ENCODE measurements around the gene ZNF236. TPM values are rescaled to one million over a fixed set of nuclear protein-coding genes. Genes with fewer than 3 reads are reported as not detected.

ZNF236 gene
- polyA plus RNA-seq, 1 donor from 2014 or later = 7.7 TPM

DNA sequence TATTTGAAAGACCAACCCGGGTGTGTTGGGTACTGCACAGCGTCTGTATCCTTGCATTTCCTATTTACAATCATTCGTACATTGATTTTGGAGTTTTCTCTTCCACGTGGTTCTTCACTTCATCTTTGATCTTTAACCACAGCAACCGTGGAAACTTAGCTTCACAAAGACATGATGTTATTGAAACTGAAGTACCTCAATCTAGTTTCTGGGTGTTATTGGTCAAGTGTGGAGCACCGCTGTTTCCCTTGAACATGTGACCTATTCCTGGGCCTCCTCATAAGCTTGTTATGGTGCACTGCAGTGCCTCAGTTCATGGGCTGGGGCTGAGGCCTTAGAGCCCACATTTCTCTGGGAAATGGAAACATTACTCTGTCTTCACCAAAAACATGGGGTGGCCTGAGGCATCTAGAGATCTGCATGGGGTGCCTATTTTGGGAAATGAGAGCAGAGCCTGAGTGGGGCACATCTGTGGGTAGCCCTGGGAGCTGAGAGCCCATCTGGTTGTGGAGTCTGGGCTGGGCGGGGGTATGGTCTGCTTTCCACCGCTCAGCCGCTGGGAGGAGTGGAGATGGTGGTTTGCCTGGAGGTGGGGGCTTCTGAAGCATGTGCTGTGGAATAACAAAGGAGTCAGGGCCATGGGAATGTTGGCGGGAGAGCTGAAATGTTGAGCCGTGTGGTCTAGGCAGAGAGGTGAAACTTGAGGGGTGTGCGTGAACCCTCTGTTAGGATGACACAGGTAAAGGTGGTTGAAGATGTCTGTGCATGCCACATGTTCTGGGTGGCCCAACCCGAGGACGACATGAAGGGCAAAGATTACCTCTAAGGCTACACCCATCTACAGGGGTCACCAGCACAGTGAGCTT, 37.4 kb downstream of the ZNF236 start:
- no peak overlapping the region for H3K4me2 ChIP-seq (ENCODE audit: low read length)
- H3K9ac ChIP-seq (ENCODE audit: low read length) = no peak overlapping the region
- H3K9me2 ChIP-seq (ENCODE audit: insufficient read depth, low read length) = no peaks in the 10 kb centered on the region
- H3K36me3 ChIP-seq (ENCODE audit: insufficient read depth, low read length) = peaks cover 9% of the 10 kb centered on the region
- H2AFZ ChIP-seq (ENCODE audit: low read depth, low read length) = no peak overlapping the region
- no peaks in the 10 kb centered on the region for H4K20me1 ChIP-seq (ENCODE audit: insufficient read depth)
- H3F3A ChIP-seq (ENCODE audit: insufficient read depth, low read length, poor library complexity, severe bottlenecking) = no peaks in the 10 kb centered on the region
- H3K27ac ChIP-seq (ENCODE audit: low read length) = no peak overlapping the region
- H3K79me2 ChIP-seq (replicated peaks; ENCODE audit: insufficient read depth, low read length) = no peaks in the 10 kb centered on the region
- no peaks in the 10 kb centered on the region for H3K27me3 ChIP-seq (ENCODE audit: insufficient read depth, low read depth, low read length)
- no peak overlapping the region for H3K4me3 ChIP-seq (ENCODE audit: low read length)
- TF ChIP-seq TAF1 (IDR thresholded peaks at IDR 0.05; ENCODE audit: low read depth) (no peak), SMC3 (conservative IDR thresholded peaks at IDR 0.05; ENCODE audit: poor library complexity) (no peak), POLR2AphosphoS5 (IDR thresholded peaks at IDR 0.05) (no peak), EZH2 (IDR thresholded peaks at IDR 0.05; ENCODE audit: borderline replicate concordance, insufficient read depth, low read length, poor library complexity, severe bottlenecking) (no peak), MXI1 (conservative IDR thresholded peaks at IDR 0.05; ENCODE audit: poor library complexity, severe bottlenecking) (no peak), EP300 (conservative IDR thresholded peaks at IDR 0.05; ENCODE audit: poor library complexity, severe bottlenecking) (no peak), RAD21 (conservative IDR thresholded peaks at IDR 0.05) (no peak)
- TF ChIP-seq, protein P1, sequence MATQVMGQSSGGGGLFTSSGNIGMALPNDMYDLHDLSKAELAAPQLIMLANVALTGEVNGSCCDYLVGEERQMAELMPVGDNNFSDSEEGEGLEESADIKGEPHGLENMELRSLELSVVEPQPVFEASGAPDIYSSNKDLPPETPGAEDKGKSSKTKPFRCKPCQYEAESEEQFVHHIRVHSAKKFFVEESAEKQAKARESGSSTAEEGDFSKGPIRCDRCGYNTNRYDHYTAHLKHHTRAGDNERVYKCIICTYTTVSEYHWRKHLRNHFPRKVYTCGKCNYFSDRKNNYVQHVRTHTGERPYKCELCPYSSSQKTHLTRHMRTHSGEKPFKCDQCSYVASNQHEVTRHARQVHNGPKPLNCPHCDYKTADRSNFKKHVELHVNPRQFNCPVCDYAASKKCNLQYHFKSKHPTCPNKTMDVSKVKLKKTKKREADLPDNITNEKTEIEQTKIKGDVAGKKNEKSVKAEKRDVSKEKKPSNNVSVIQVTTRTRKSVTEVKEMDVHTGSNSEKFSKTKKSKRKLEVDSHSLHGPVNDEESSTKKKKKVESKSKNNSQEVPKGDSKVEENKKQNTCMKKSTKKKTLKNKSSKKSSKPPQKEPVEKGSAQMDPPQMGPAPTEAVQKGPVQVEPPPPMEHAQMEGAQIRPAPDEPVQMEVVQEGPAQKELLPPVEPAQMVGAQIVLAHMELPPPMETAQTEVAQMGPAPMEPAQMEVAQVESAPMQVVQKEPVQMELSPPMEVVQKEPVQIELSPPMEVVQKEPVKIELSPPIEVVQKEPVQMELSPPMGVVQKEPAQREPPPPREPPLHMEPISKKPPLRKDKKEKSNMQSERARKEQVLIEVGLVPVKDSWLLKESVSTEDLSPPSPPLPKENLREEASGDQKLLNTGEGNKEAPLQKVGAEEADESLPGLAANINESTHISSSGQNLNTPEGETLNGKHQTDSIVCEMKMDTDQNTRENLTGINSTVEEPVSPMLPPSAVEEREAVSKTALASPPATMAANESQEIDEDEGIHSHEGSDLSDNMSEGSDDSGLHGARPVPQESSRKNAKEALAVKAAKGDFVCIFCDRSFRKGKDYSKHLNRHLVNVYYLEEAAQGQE (IDR thresholded peaks at IDR 0.05; ENCODE audit: borderline replicate concordance) = no peak
- TF ChIP-seq, protein P2, sequence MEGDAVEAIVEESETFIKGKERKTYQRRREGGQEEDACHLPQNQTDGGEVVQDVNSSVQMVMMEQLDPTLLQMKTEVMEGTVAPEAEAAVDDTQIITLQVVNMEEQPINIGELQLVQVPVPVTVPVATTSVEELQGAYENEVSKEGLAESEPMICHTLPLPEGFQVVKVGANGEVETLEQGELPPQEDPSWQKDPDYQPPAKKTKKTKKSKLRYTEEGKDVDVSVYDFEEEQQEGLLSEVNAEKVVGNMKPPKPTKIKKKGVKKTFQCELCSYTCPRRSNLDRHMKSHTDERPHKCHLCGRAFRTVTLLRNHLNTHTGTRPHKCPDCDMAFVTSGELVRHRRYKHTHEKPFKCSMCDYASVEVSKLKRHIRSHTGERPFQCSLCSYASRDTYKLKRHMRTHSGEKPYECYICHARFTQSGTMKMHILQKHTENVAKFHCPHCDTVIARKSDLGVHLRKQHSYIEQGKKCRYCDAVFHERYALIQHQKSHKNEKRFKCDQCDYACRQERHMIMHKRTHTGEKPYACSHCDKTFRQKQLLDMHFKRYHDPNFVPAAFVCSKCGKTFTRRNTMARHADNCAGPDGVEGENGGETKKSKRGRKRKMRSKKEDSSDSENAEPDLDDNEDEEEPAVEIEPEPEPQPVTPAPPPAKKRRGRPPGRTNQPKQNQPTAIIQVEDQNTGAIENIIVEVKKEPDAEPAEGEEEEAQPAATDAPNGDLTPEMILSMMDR (IDR thresholded peaks at IDR 0.05; ENCODE audit: poor library complexity, severe bottlenecking) = no peak
- H3K9me3 ChIP-seq (ENCODE audit: low read length) = no peaks in the 10 kb centered on the region

DNA sequence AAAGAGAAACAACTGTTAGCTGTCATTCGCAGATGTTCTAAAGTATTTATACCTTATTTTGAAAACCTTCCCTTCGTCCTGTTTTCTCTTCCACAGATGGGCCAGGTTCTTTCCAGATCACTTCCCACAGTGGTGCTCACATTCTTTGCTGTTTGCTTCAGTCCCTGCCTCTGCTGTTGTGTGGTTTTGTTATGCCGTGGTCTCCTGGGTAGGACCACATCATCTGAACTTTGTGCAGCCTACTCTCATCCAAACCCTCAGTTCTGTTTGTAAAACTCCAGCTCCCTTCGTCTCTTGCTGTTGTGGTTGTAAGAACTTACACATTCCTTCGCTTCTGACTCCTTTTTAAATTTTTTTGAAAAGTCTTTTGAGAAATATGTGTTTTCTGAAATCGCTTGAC, 38.1 kb downstream of the ZNF236 start:
- Histone ChIP-seq H3K9me2 (ENCODE audit: insufficient read depth, low read length) (no peaks in the 10 kb centered on the region), H4K20me1 (ENCODE audit: insufficient read depth) (no peaks in the 10 kb centered on the region), H3K4me3 (ENCODE audit: low read length) (no peak overlapping the region), H3K27ac (ENCODE audit: low read length) (no peak overlapping the region), H3F3A (ENCODE audit: insufficient read depth, low read length, poor library complexity, severe bottlenecking) (no peaks in the 10 kb centered on the region), H3K27me3 (ENCODE audit: insufficient read depth, low read depth, low read length) (no peaks in the 10 kb centered on the region), H2AFZ (ENCODE audit: low read depth, low read length) (no peak overlapping the region), H3K79me2 (replicated peaks; ENCODE audit: insufficient read depth, low read length) (no peaks in the 10 kb centered on the region), H3K9ac (ENCODE audit: low read length) (no peak overlapping the region), H3K36me3 (ENCODE audit: insufficient read depth, low read length) (peaks cover 9% of the 10 kb centered on the region), H3K4me2 (ENCODE audit: low read length) (no peak overlapping the region), H3K9me3 (ENCODE audit: low read length) (no peaks in the 10 kb centered on the region)
- TF ChIP-seq EZH2 (IDR thresholded peaks at IDR 0.05; ENCODE audit: borderline replicate concordance, insufficient read depth, low read length, poor library complexity, severe bottlenecking) (no peak), EP300 (conservative IDR thresholded peaks at IDR 0.05; ENCODE audit: poor library complexity, severe bottlenecking) (no peak), RAD21 (conservative IDR thresholded peaks at IDR 0.05) (no peak), SMC3 (conservative IDR thresholded peaks at IDR 0.05; ENCODE audit: poor library complexity) (no peak), TAF1 (IDR thresholded peaks at IDR 0.05; ENCODE audit: low read depth) (no peak)
- TF ChIP-seq, protein P1 (IDR thresholded peaks at IDR 0.05; ENCODE audit: borderline replicate concordance) = no peak
- TF ChIP-seq, protein P2 (IDR thresholded peaks at IDR 0.05; ENCODE audit: poor library complexity, severe bottlenecking) = no peak

Measured in neural cell (in vitro differentiated cells).